HCT116 (cell line): ENCODE data around the gene TMEM184A. TPM values are rescaled to one million over a fixed set of nuclear protein-coding genes. Genes with fewer than 3 reads are reported as not detected.

ENCODE experiments used
- ATAC-seq: fragments of 200-7000 bp; cut with Tn5 transposase; 2 replicates; pipeline ENCODE4 v1.9.1; 2020; ENCODE audit warnings: mild to moderate bottlenecking, moderate library complexity
- BruUV-seq: library from RNA; stranded (reverse); fragments of 400-500 nt; replicated peaks from 2 replicates; lab custom pipeline; 2021; lab: Mats Ljungman, UMichigan
- CTCF ChIA-PET: fragments of 300-600 bp; sonication (Branson Sonifier 250); formaldehyde crosslinking; loops from one replicate; lab custom pipeline; 2021; ENCODE audit warnings: antibody characterized with exemption; lab: Charles Lee
- POLR2A ChIA-PET: fragments of 300-600, 350-600 bp; sonication (Branson Sonifier 250); formaldehyde crosslinking; loops from one replicate; lab custom pipeline; 2021; ENCODE audit warnings: antibody characterized with exemption; lab: Charles Lee
- RAD21 ChIA-PET, 2 experiments: fragments of 300-600 bp; sonication (Branson Sonifier 250); formaldehyde crosslinking; loops; one replicate each; lab custom pipeline; 2023; ENCODE audit warnings: low total read pairs in 2 of 2; ENCODE audit not compliant: uncharacterized antibody in 2 of 2, unreplicated experiment in 2 of 2, low non-redundant PET in 1 of 2; lab: Charles Lee
- DNase-seq: peaks from one replicate; pipeline ENCODE4 v3.0.0-alpha.2; 2010; ENCODE audit warnings: low read depth, low spot score
- H2AFZ ChIP-seq: fragments of 200-600 bp; shearing (Covaris generic), sonication (generic); 2 replicates; pipeline ENCODE4 v1.6.1; 2017; ENCODE audit warnings: low read depth, mixed run types, mixed read lengths, antibody characterized with exemption, low read length; ENCODE audit not compliant: poor library complexity, severe bottlenecking
- H3K27ac ChIP-seq: 2 replicates; pipeline ENCODE4 v1.5.1; 2012; ENCODE audit warnings: low read depth, low read length
- H3K27me3 ChIP-seq: fragments of 200-600 bp; sonication (generic); 2 replicates; pipeline ENCODE4 v1.6.1; 2016; ENCODE audit warnings: mixed run types, low read length, mixed read lengths; ENCODE audit not compliant: insufficient read depth
- H3K36me3 ChIP-seq, 2 experiments: fragments of 200-500 bp in 1 of 2; fragments of 200-600 bp in 1 of 2; sonication (Bioruptor generic) in 1 of 2; sonication (generic) in 1 of 2; 2 replicates each; pipeline versions ENCODE4 v1.5.1 to v1.6.1; 2014 to 2016; ENCODE audit warnings: low read length in 2 of 2, inconsistent platforms in 1 of 2, mixed read lengths in 1 of 2, mixed run types in 1 of 2; ENCODE audit not compliant: insufficient read depth in 2 of 2, control insufficient read depth in 1 of 2
- H3K4me1 ChIP-seq, 2 experiments: fragments of 200-600 bp in 1 of 2; sonication (generic) in 1 of 2; 2 replicates each; pipeline versions ENCODE4 v1.5.1 to v1.6.1; 2012 to 2017; ENCODE audit warnings: low read length in 2 of 2, inconsistent platforms in 1 of 2, mild to moderate bottlenecking in 1 of 2, mixed read lengths in 1 of 2, mixed run types in 1 of 2, moderate library complexity in 1 of 2; ENCODE audit not compliant: insufficient read depth in 2 of 2, control insufficient read depth in 1 of 2
- H3K4me2 ChIP-seq: fragments of 200-600 bp; sonication (generic); 2 replicates; pipeline ENCODE4 v1.6.1; 2017; ENCODE audit warnings: mixed run types, low read length, mixed read lengths
- H3K4me3 ChIP-seq, 2 experiments: fragments of 200-600 bp in 1 of 2; sonication (generic) in 1 of 2; replicated peaks in 1 of 2; 2 replicates each; pipeline ENCODE4 v1.5.1; 2011 to 2016; ENCODE audit warnings: low read length in 2 of 2, control low read depth in 1 of 2, low read depth in 1 of 2, mild to moderate bottlenecking in 1 of 2, mixed read lengths in 1 of 2, mixed run types in 1 of 2
- H3K79me2 ChIP-seq: fragments of 200-600 bp; sonication (generic); 2 replicates; pipeline ENCODE4 v1.6.1; 2017; ENCODE audit warnings: mild to moderate bottlenecking, mixed run types, low read length, moderate library complexity, mixed read lengths; ENCODE audit not compliant: insufficient read depth
- H3K9ac ChIP-seq: fragments of 200-600 bp; sonication (generic); 2 replicates; pipeline ENCODE4 v1.6.1; 2016; ENCODE audit warnings: low read length, mixed read lengths
- H3K9me2 ChIP-seq: fragments of 200-600 bp; sonication (generic), shearing (Covaris generic); 2 replicates; pipeline ENCODE4 v1.6.1; 2017; ENCODE audit warnings: mixed run types, mild to moderate bottlenecking, moderate library complexity; ENCODE audit not compliant: insufficient read depth
- H3K9me3 ChIP-seq, 2 experiments: fragments of 200-500 bp in 1 of 2; fragments of 200-600 bp in 1 of 2; sonication (Bioruptor generic) in 1 of 2; sonication (generic) in 1 of 2; 2 replicates each; pipeline ENCODE4 v1.6.1; 2014 to 2017; ENCODE audit warnings: low read length in 2 of 2, mixed read lengths in 2 of 2, inconsistent platforms in 1 of 2, low read depth in 1 of 2, mild to moderate bottlenecking in 1 of 2, mixed run types in 1 of 2, moderate library complexity in 1 of 2; ENCODE audit not compliant: control insufficient read depth in 1 of 2, insufficient read depth in 1 of 2
- H4K20me1 ChIP-seq: fragments of 200-600 bp; sonication (generic), shearing (Covaris generic); 2 replicates; pipeline ENCODE4 v1.6.1; 2017; ENCODE audit warnings: mixed run types, mild to moderate bottlenecking, moderate library complexity; ENCODE audit not compliant: insufficient read depth
- CBX3 ChIP-seq: IDR thresholded peaks from 2 replicates; pipeline ENCODE4 v1.6.1; 2012; ENCODE audit warnings: low read depth
- CEBPB ChIP-seq: IDR thresholded peaks from 2 replicates; pipeline ENCODE4 v1.6.1; 2012; ENCODE audit warnings: low read depth
- CTCF ChIP-seq, 3 experiments: fragments of 200-600 bp in 1 of 3; sonication (generic) in 1 of 3; IDR thresholded peaks in 2 of 3; conservative IDR thresholded peaks in 1 of 3; 2 replicates each; pipeline ENCODE4 v1.5.1; 2012 to 2017; ENCODE audit warnings: low read depth in 2 of 3, low read length in 2 of 3, antibody characterized with exemption in 1 of 3, borderline replicate concordance in 1 of 3, control low read depth in 1 of 3, mild to moderate bottlenecking in 1 of 3, mixed read lengths in 1 of 3, mixed run types in 1 of 3, moderate library complexity in 1 of 3; ENCODE audit not compliant: insufficient read depth in 1 of 3
- EGR1 ChIP-seq: IDR thresholded peaks from 2 replicates; pipeline ENCODE4 v1.6.1; 2012; ENCODE audit warnings: low read depth
- EZH2 ChIP-seq: fragments of 200-600 bp; sonication (generic); IDR thresholded peaks from 2 replicates; pipeline ENCODE4 v1.6.1; 2017; ENCODE audit warnings: antibody characterized with exemption, mixed run types
- EZH2phosphoT487 ChIP-seq: fragments of 200-600 bp; IDR thresholded peaks from 2 replicates; pipeline ENCODE4 v1.6.1; 2018; ENCODE audit warnings: antibody characterized with exemption, borderline replicate concordance
- POLR2A ChIP-seq: IDR thresholded peaks from 2 replicates; pipeline ENCODE4 v1.7.0; 2011; ENCODE audit warnings: borderline replicate concordance; ENCODE audit not compliant: insufficient read depth, insufficient read length; ENCODE audit errors: extremely low read depth
- POLR2AphosphoS5 ChIP-seq: IDR thresholded peaks from 2 replicates; pipeline ENCODE4 v1.6.1; 2011; ENCODE audit warnings: mild to moderate bottlenecking, low read depth, low read length, moderate library complexity
- REST ChIP-seq: IDR thresholded peaks from 2 replicates; pipeline ENCODE4 v1.6.1; 2012; ENCODE audit warnings: low read depth
- SIN3A ChIP-seq: IDR thresholded peaks from 2 replicates; pipeline ENCODE4 v1.6.1; 2012; ENCODE audit warnings: low read depth
- SP1 ChIP-seq: IDR thresholded peaks from 2 replicates; pipeline ENCODE4 v1.6.1; 2012; ENCODE audit warnings: low read depth
- SRF ChIP-seq: IDR thresholded peaks from 2 replicates; pipeline ENCODE4 v1.6.1; 2012; ENCODE audit warnings: low read depth
- TCF7L2 ChIP-seq: IDR thresholded peaks from 2 replicates; pipeline ENCODE4 v1.7.0; 2011; ENCODE audit warnings: borderline replicate concordance, inconsistent platforms; ENCODE audit not compliant: insufficient read depth, insufficient read length; ENCODE audit errors: extremely low read depth
- YY1 ChIP-seq: IDR thresholded peaks from 2 replicates; pipeline ENCODE4 v1.6.1; 2011; ENCODE audit warnings: low read length, low read depth, moderate library complexity, mild to moderate bottlenecking; ENCODE audit not compliant: insufficient replicate concordance; ENCODE audit errors: extremely low read depth
- ZFX ChIP-seq: fragments of 450-650 bp; IDR thresholded peaks from 2 replicates; pipeline ENCODE4 v1.6.1; 2017
- ZNF274 ChIP-seq: fragments of 200-500 bp; sonication (Bioruptor generic); IDR thresholded peaks from 2 replicates; pipeline ENCODE4 v1.6.1; 2014; ENCODE audit warnings: mild to moderate bottlenecking, low read depth, low read length, inconsistent platforms
- intact Hi-C: fragments of 100-400 bp; cut with micrococcal nuclease; formaldehyde crosslinking; loops from 2 replicates; pipeline ENCODE4 v1.10.0; 2022
- total RNA-seq: library from RNA; stranded (reverse); gene quantifications from one replicate; pipeline ENCODE4 v1.2.1, GENCODE V29; 2021; ENCODE audit not compliant: unreplicated experiment
- TF ChIP-seq, protein P1 (sequence below): IDR thresholded peaks from 2 replicates; pipeline ENCODE4 v1.6.1; 2012
- TF ChIP-seq, protein P2 (sequence below): IDR thresholded peaks from 2 replicates; pipeline ENCODE4 v1.6.1; 2012

The TMEM184A gene
- total RNA-seq, 1 experiment from 2014 or later = 34.8 TPM

DNA sequence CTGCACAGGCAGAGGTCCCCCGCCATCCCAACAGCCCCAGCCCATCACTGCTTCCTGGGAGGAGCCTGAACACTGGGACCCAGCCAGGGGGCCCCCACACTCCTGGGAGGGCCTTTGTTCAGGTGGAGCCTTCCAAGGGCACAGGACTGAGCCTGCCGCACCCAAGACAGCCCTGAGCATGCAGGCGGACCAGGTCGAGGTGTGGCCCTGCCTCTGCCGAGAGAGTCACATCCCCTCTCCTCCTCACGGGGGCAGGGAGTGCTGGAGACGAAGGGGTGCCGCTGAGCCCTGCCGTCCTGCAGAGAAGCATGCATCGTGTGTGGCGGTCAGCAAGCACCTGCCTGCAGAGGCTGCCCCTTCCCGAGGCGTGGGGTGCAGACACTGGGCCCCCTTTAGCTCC, 32.8 kb downstream of the TMEM184A start (continued):
- TF ChIP-seq CTCF (IDR thresholded peaks at IDR 0.05 in 2 of 3, conservative IDR thresholded peaks at IDR 0.05 in 1 of 3; ENCODE audit: borderline replicate concordance in 1 of 3, insufficient read depth in 1 of 3, low read depth in 2 of 3, low read length in 2 of 3) (no peak), SP1 (no peak), EZH2 (no peak), SRF (no peak), EZH2phosphoT487 (no peak)
- TF ChIP-seq, all 23 proteins: peak for 0

DNA sequence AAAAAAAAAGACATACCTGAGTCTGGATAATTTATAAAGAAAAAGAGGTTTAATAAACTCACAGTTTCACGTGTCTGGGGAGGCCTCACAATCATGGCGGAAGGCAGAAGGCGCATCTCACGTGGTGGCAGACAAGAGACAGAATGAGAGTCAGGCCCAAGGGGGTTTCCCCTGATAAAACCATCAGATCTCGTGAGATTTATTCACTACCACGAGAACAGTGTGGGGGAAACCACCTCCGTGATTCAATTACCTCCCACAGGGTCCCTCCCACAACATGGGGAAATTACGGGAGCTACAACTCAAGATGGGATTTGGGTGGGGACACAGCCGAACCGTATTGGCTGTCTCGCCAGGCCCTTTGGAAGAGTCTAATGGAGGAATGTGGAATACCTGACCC, 34.5 kb downstream of the TMEM184A start:
- DNase-seq (no peak), ATAC-seq (no peak)
- H4K20me1 ChIP-seq = no peaks in the 10 kb centered on the region
- ChIA-PET RAD21 (no interaction called here), CTCF (no interaction called here), POLR2A (no interaction called here)
- no peaks in the 10 kb centered on the region for H3K9me2 ChIP-seq
- H3K4me3 ChIP-seq = no peak overlapping the region
- H2AFZ ChIP-seq = no peak overlapping the region
- H3K4me1 ChIP-seq = peaks cover 16 to 27% of the 10 kb centered on the region in 2 experiments
- peaks cover 3% of the 10 kb centered on the region in 2 experiments; a peak in 1 of 4 replicates for H3K9me3 ChIP-seq
- no peaks in the 10 kb centered on the region for H3K27me3 ChIP-seq
- intact Hi-C loops = no loop called here
- H3K79me2 ChIP-seq = no peaks in the 10 kb centered on the region
- no peak overlapping the region for H3K9ac ChIP-seq
- no peaks in the 10 kb centered on the region for H3K36me3 ChIP-seq
- no peak overlapping the region for H3K27ac ChIP-seq
- no TSS peak for BruUV-seq
- no peak overlapping the region for H3K4me2 ChIP-seq
- TF ChIP-seq TCF7L2 (no peak), CTCF (IDR thresholded peaks at IDR 0.05 in 2 of 3, conservative IDR thresholded peaks at IDR 0.05 in 1 of 3; ENCODE audit: borderline replicate concordance in 1 of 3, insufficient read depth in 1 of 3, low read depth in 2 of 3, low read length in 2 of 3) (no peak), ZFX (no peak), CBX3 (no peak), SRF (no peak), EZH2 (no peak), ZNF274 (no peak), POLR2AphosphoS5 (no peak), EZH2phosphoT487 (no peak), SP1 (no peak), POLR2A (no peak), YY1 (no peak), CEBPB (no peak), EGR1 (no peak), SIN3A (no peak), REST (no peak)
- TF ChIP-seq, protein P1, sequence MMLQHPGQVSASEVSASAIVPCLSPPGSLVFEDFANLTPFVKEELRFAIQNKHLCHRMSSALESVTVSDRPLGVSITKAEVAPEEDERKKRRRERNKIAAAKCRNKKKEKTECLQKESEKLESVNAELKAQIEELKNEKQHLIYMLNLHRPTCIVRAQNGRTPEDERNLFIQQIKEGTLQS = no peak
- TF ChIP-seq, protein P2, sequence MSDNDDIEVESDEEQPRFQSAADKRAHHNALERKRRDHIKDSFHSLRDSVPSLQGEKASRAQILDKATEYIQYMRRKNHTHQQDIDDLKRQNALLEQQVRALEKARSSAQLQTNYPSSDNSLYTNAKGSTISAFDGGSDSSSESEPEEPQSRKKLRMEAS = no peak
